ENCODE data around the gene NOTCH1. TPM values are rescaled to one million over a fixed set of nuclear protein-coding genes. Genes with fewer than 3 reads are reported as not detected.

NOTCH1 gene
- total RNA-seq, 2 experiments from 2014 or later = 67.3 to 73.5 TPM

DNA sequence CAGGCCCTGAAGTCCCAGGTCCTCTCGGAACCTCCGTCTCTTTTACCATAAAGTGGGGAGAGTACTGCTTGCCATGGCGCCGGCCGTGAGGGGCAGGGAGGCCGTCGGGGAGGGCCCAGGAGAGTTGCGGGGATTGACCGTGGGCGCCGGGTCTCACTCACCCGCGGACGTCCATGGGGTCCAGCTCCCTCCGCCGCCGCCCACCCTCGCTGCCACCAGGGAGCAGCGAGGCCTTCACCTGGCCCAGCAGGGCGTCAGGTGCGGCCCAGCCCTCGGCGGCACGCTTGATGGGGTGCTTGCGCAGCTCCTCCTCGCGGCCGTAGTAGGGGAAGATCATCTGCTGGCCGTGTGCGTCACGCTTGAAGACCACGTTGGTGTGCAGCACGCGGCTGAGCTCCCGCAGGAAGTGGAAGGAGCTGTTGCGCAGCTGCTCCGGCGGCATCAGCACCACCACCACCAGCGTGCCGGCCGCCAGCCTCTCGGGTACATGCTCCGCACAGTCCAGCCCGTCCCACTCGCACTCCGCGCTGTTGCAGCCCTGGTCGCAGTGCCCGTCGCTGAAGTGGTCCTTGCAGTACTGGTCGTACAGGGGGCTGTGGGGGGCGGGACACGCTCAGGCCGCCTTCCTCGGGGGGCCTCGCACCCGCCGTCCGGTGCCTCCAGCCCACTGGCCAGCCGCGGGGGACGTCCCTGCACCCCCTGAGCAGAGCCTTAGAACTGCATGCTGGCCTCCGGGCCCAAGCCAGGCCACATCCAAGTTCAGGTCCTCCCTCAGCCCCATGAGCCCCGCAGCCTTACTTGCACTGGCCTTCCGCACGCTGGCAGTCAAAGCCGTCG, 41.1 kb downstream of the NOTCH1 start:
- CTCF ChIA-PET = interaction anchor here (0.8 to 1.6 kb wide), 2 partner anchors 17 to 121 kb away, joined by 3 to 4 read pairs; no protein-coding TSS in a partner anchor
- Mint-ChIP-seq H3K36me3 (peaks cover 10% of the 10 kb centered on the region), H3K9me3 (ENCODE audit: low read depth) (no peaks in the 10 kb centered on the region), H3K27me3 (no peaks in the 10 kb centered on the region), H3K4me3 (no peak overlapping the region), H3K4me1 (peaks cover 9% of the 10 kb centered on the region), H3K27ac (no peak overlapping the region)
- ATAC-seq (no peak), DNase-seq (no peak)

GRCh38 chr9:136502940-136503550, 42.8 kb downstream of the NOTCH1 start:
- ATAC-seq = no peak
- Mint-ChIP-seq H3K27me3 (no peaks in the 10 kb centered on the region), H3K27ac (no peak overlapping the region), H3K36me3 (peaks cover 13% of the 10 kb centered on the region), H3K4me1 (peaks cover 9% of the 10 kb centered on the region), H3K4me3 (no peak overlapping the region), H3K9me3 (ENCODE audit: low read depth) (no peaks in the 10 kb centered on the region)
- CTCF ChIA-PET = interaction anchor here (1.6 kb wide), 1 partner anchor 15 kb away, joined by 4 read pairs; no protein-coding TSS in a partner anchor
- no peak for DNase-seq

GRCh38 chr9:136502196-136502595, 43.7 kb downstream of the NOTCH1 start:
- H3K27ac Mint-ChIP-seq = no peak overlapping the region
- H3K27me3 Mint-ChIP-seq = no peaks in the 10 kb centered on the region
- no peak for ATAC-seq
- H3K4me3 Mint-ChIP-seq = no peak overlapping the region
- CTCF ChIA-PET = no interaction called here
- peaks cover 8% of the 10 kb centered on the region for H3K4me1 Mint-ChIP-seq
- peaks cover 13% of the 10 kb centered on the region for H3K36me3 Mint-ChIP-seq
- DNase-seq = no peak
- H3K9me3 Mint-ChIP-seq (ENCODE audit: low read depth) = no peaks in the 10 kb centered on the region

- no peak overlapping the region for H3K4me3 Mint-ChIP-seq
- H3K9me3 Mint-ChIP-seq (ENCODE audit: low read depth) = no peaks in the 10 kb centered on the region
- ATAC-seq (no peak), DNase-seq (no peak)
- CTCF ChIA-PET = no interaction called here
- H3K36me3 Mint-ChIP-seq = peaks cover 13% of the 10 kb centered on the region
- H3K27ac Mint-ChIP-seq = no peak overlapping the region
- H3K4me1 Mint-ChIP-seq = peaks cover 6% of the 10 kb centered on the region
- H3K27me3 Mint-ChIP-seq = no peaks in the 10 kb centered on the region
Measured at GRCh38 chr9:136501686-136502085, 44.2 kb downstream of the NOTCH1 start.

- ATAC-seq = no peak
- CTCF ChIA-PET = no interaction called here
- no peaks in the 10 kb centered on the region for H3K27me3 Mint-ChIP-seq
- no peak overlapping the region for H3K4me3 Mint-ChIP-seq
- no peak for DNase-seq
- H3K9me3 Mint-ChIP-seq (ENCODE audit: low read depth) = no peaks in the 10 kb centered on the region
- no peak overlapping the region for H3K27ac Mint-ChIP-seq
- peaks cover 16% of the 10 kb centered on the region for H3K36me3 Mint-ChIP-seq
- no peaks in the 10 kb centered on the region for H3K4me1 Mint-ChIP-seq
Measured at GRCh38 chr9:136499935-136500910, 45.6 kb downstream of the NOTCH1 start.

- peaks cover 16% of the 10 kb centered on the region for H3K36me3 Mint-ChIP-seq
- no peak for DNase-seq
- H3K27ac Mint-ChIP-seq = no peak overlapping the region
- CTCF ChIA-PET = no interaction called here
- H3K4me1 Mint-ChIP-seq = no peaks in the 10 kb centered on the region
- H3K4me3 Mint-ChIP-seq = no peak overlapping the region
- ATAC-seq = no peak
- H3K27me3 Mint-ChIP-seq = no peaks in the 10 kb centered on the region
- no peaks in the 10 kb centered on the region for H3K9me3 Mint-ChIP-seq (ENCODE audit: low read depth)
Measured at GRCh38 chr9:136499071-136499934, 46.5 kb downstream of the NOTCH1 start.

GRCh38 chr9:136497916-136498695, 47.7 kb downstream of the NOTCH1 start:
- Mint-ChIP-seq H3K27ac (no peak overlapping the region), H3K27me3 (no peaks in the 10 kb centered on the region), H3K4me1 (no peaks in the 10 kb centered on the region), H3K4me3 (no peak overlapping the region), H3K36me3 (peaks cover 16% of the 10 kb centered on the region), H3K9me3 (ENCODE audit: low read depth) (no peaks in the 10 kb centered on the region)
- ATAC-seq (no peak), DNase-seq (no peak)
- CTCF ChIA-PET = no interaction called here

GRCh38 chr9:136496801-136497620, 48.8 kb downstream of the NOTCH1 start:
- no peaks in the 10 kb centered on the region for H3K4me1 Mint-ChIP-seq
- peaks cover 13% of the 10 kb centered on the region for H3K36me3 Mint-ChIP-seq
- H3K9me3 Mint-ChIP-seq (ENCODE audit: low read depth) = no peaks in the 10 kb centered on the region
- H3K4me3 Mint-ChIP-seq = no peak overlapping the region
- CTCF ChIA-PET = interaction anchor here (1.0 kb wide), 1 partner anchor 12 kb away, joined by 3 read pairs; no protein-coding TSS in a partner anchor
- DNase-seq (no peak), ATAC-seq (no peak)
- H3K27me3 Mint-ChIP-seq = no peaks in the 10 kb centered on the region
- no peak overlapping the region for H3K27ac Mint-ChIP-seq

DNA sequence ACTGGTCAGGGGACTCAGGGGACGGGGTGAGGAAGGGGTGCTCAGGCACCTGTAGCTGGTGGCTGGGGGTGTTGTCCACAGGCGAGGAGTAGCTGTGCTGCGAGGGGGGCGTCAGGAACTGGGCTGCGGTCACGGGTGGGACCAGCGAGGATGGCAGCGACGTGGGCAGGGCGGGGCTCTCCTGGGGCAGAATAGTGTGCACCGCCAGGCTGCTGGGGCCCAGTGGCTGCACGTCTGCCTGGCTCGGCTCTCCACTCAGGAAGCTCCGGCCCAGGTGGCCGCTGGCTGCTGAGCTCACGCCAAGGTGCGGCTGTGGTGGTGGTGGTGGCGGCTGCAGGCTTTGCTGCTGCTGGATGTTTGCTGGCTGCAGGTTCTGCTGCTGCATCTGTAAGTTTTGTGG, 49.7 kb downstream of the NOTCH1 start:
- H3K36me3 Mint-ChIP-seq = peaks cover 11% of the 10 kb centered on the region
- H3K9me3 Mint-ChIP-seq (ENCODE audit: low read depth) = no peaks in the 10 kb centered on the region
- no peak overlapping the region for H3K4me3 Mint-ChIP-seq
- no peak overlapping the region for H3K27ac Mint-ChIP-seq
- no peak for DNase-seq
- no peaks in the 10 kb centered on the region for H3K27me3 Mint-ChIP-seq
- ATAC-seq = no peak
- CTCF ChIA-PET = interaction anchor here (1.0 kb wide), 1 partner anchor 11 kb away, joined by 3 read pairs; no protein-coding TSS in a partner anchor
- H3K4me1 Mint-ChIP-seq = no peaks in the 10 kb centered on the region

GRCh38 chr9:136495238-136495800, 50.5 kb downstream of the NOTCH1 start:
- H3K9me3 Mint-ChIP-seq (ENCODE audit: low read depth) = no peaks in the 10 kb centered on the region
- CTCF ChIA-PET = no interaction called here
- H3K4me1 Mint-ChIP-seq = no peaks in the 10 kb centered on the region
- no peak overlapping the region for H3K4me3 Mint-ChIP-seq
- H3K27me3 Mint-ChIP-seq = no peaks in the 10 kb centered on the region
- ATAC-seq (no peak), DNase-seq (no peak)
- H3K27ac Mint-ChIP-seq = no peak overlapping the region
- peaks cover 8% of the 10 kb centered on the region for H3K36me3 Mint-ChIP-seq

GRCh38 chr9:136494531-136495215, 51.2 kb downstream of the NOTCH1 start:
- no peak for ATAC-seq
- Mint-ChIP-seq H3K4me3 (no peak overlapping the region), H3K4me1 (no peaks in the 10 kb centered on the region), H3K9me3 (ENCODE audit: low read depth) (no peaks in the 10 kb centered on the region), H3K36me3 (peaks cover 8% of the 10 kb centered on the region), H3K27ac (no peak overlapping the region), H3K27me3 (no peaks in the 10 kb centered on the region)
- CTCF ChIA-PET = no interaction called here
- no peak for DNase-seq
